HepG2 (cell line): ENCODE data around the gene IGF2BP1. TPM values are rescaled to one million over a fixed set of nuclear protein-coding genes. Genes with fewer than 3 reads are reported as not detected.
A peak's percentile ranks its signal among the peaks of the same experiment; 100 is the strongest.

Source experiments
- ATAC-seq: fragments of 200-7000 bp; cut with Tn5 transposase; 3 replicates; pipeline ENCODE4 v1.9.1; 2020; ENCODE audit warnings: mild to moderate bottlenecking, moderate library complexity
- BruUV-seq: library from RNA; stranded (reverse); fragments of 400-500 nt; replicated peaks from 2 replicates; lab custom pipeline; 2021; lab: Mats Ljungman, UMichigan
- CTCF ChIA-PET: fragments of 300-600 bp; formaldehyde crosslinking; extraction: SDS; loops from one replicate; lab custom pipeline; 2021; ENCODE audit warnings: low total read pairs, inconsistent platforms, low intra/inter-chr PET ratio; lab: Yijun Ruan, JAX
- POLR2A ChIA-PET: fragments of 350-600 bp; sonication (Branson Sonifier 250); formaldehyde crosslinking; loops from one replicate; lab custom pipeline; 2020; ENCODE audit warnings: antibody characterized with exemption, inconsistent platforms; lab: Yijun Ruan, JAX
- DNase-seq: peaks from one replicate; pipeline ENCODE4 v3.0.0-alpha.2; 2015; ENCODE audit warnings: low spot score
- FAIRE-seq: peaks from 3 replicates; lab custom pipeline; 2011; peaks lifted over from hg19 to GRCh38; lab: Jason Lieb, UNC
- H2AFZ ChIP-seq: one replicate; pipeline ENCODE4 v1.6.1; 2011; ENCODE audit warnings: low read length, inconsistent platforms
- H3K27ac ChIP-seq: fragments of 300-600 bp; 3 replicates; pipeline ENCODE4 v1.8.0; 2011; ENCODE audit warnings: mixed run types, mild to moderate bottlenecking, mixed read lengths, low read length, inconsistent platforms; ENCODE audit not compliant: insufficient read depth; ENCODE audit errors: extremely low read length
- H3K27me3 ChIP-seq, 2 experiments: fragments of 200-600 bp in 1 of 2; 2 replicates in 1 of 2; 3 replicates in 1 of 2; pipeline versions ENCODE4 v1.6.0 to v1.8.0; 2011; ENCODE audit warnings: low read length in 2 of 2, mild to moderate bottlenecking in 2 of 2, moderate library complexity in 2 of 2, inconsistent platforms in 1 of 2; ENCODE audit not compliant: insufficient read depth in 2 of 2, control insufficient read depth in 1 of 2
- H3K36me3 ChIP-seq, 2 experiments: fragments of 200-600 bp in 1 of 2; replicated peaks in 1 of 2; 2 replicates in 1 of 2; 3 replicates in 1 of 2; pipeline versions ENCODE4 v1.5.1 to v1.8.0; 2011; ENCODE audit warnings: low read length in 2 of 2, inconsistent platforms in 1 of 2; ENCODE audit not compliant: insufficient read depth in 2 of 2, control insufficient read depth in 1 of 2
- H3K4me1 ChIP-seq: 2 replicates; pipeline ENCODE4 v1.5.1; 2012; ENCODE audit warnings: low read length, inconsistent platforms; ENCODE audit not compliant: insufficient read depth
- H3K4me2 ChIP-seq: 2 replicates; pipeline ENCODE4 v1.6.0; 2011; ENCODE audit warnings: low read depth, low read length, inconsistent platforms
- H3K4me3 ChIP-seq, 3 experiments: fragments of 200-600 bp in 1 of 3; sonication (generic), shearing (Covaris generic) in 1 of 3; replicated peaks in 1 of 3; 2 replicates each; pipeline ENCODE4 v1.5.1; 2011 to 2016; ENCODE audit warnings: low read length in 3 of 3, inconsistent platforms in 2 of 3, low read depth in 2 of 3, mild to moderate bottlenecking in 2 of 3, control low read depth in 1 of 3, mixed read lengths in 1 of 3; ENCODE audit not compliant: insufficient read depth in 1 of 3
- H3K79me2 ChIP-seq: one replicate; pipeline ENCODE4 v1.6.1; 2011; ENCODE audit warnings: low read length, inconsistent platforms; ENCODE audit not compliant: insufficient read depth
- H3K9ac ChIP-seq: 2 replicates; pipeline ENCODE4 v1.6.0; 2011; ENCODE audit warnings: mild to moderate bottlenecking, low read depth, low read length, inconsistent platforms; ENCODE audit not compliant: insufficient read depth
- H3K9me3 ChIP-seq: 2 replicates; pipeline ENCODE4 v1.5.1; 2012; ENCODE audit warnings: mild to moderate bottlenecking, low read length
- H4K20me1 ChIP-seq: 2 replicates; pipeline ENCODE4 v1.6.0; 2011; ENCODE audit warnings: inconsistent platforms, mild to moderate bottlenecking, low read length, moderate library complexity; ENCODE audit not compliant: insufficient read depth
- ASH2L ChIP-seq: fragments of 300-600, 200-600 bp; sonication (generic); IDR thresholded peaks from 2 replicates; pipeline ENCODE4 v1.7.0; 2017; ENCODE audit warnings: low read depth, mild to moderate bottlenecking, moderate library complexity, mixed read lengths, low read length; ENCODE audit not compliant: insufficient read length
- ATF1 ChIP-seq: IDR thresholded peaks from 2 replicates; pipeline ENCODE4 v1.6.1; 2016; ENCODE audit warnings: mild to moderate bottlenecking, control low read depth
- HDAC6 ChIP-seq: fragments of 200-600 bp; sonication (generic); IDR thresholded peaks from 2 replicates; pipeline ENCODE4 v1.7.0; 2017; ENCODE audit warnings: mild to moderate bottlenecking, antibody characterized with exemption, low read length, low read depth
- NAIF1 ChIP-seq: sonication (generic); formaldehyde crosslinking; IDR thresholded peaks from 2 replicates; pipeline ENCODE4 v1.5.0; 2020; ENCODE audit warnings: mild to moderate bottlenecking, missing genetic modification reagents, borderline replicate concordance
- RBFOX2 ChIP-seq: fragments of 200-400 bp; formaldehyde crosslinking; IDR thresholded peaks from 2 replicates; pipeline ENCODE4 v1.6.1; 2017; ENCODE audit warnings: low read depth, mild to moderate bottlenecking, low read length
- SAP130 ChIP-seq: IDR thresholded peaks from 2 replicates; pipeline ENCODE4 v1.6.1; 2016; ENCODE audit warnings: low read depth
- WGBS: methylation state at CpG from one replicate; pipeline ENCODE4 v1.1.6; 2017; ENCODE audit warnings: low lambda C conversion rate; 5-methylcytosine and 5-hydroxymethylcytosine counted together
- in situ Hi-C: cut with HindIII; loops from 2 replicates; pipeline ENCODE4 v1.10.0; 2017; ENCODE audit warnings: low pct_unique_long_range_greater_than_20kb; ENCODE audit not compliant: extremely low pct_ligation_motif_present
- intact Hi-C: fragments of 100-400 bp; cut with micrococcal nuclease; formaldehyde crosslinking; loops from one replicate; pipeline ENCODE4 v1.10.0; 2022; ENCODE audit not compliant: unreplicated experiment
- polyA plus RNA-seq, 8 experiments: library from polyadenylated mRNA; depleted of rRNA in 3 of 8; stranded (reverse) in 7 of 8; unstranded in 1 of 8; fragments of >200 nt; fragmentation: Illumina TruSeq in 4 of 8; extraction: Trizol in 4 of 8; gene quantifications; 2 replicates each; pipeline versions ENCODE4 v1.2.1 to v1.2.3, GENCODE V29; 2011 to 2016; ENCODE audit warnings: low read depth in 4 of 8, missing spikeins in 1 of 8, mixed read lengths in 1 of 8; ENCODE audit not compliant: insufficient read depth in 1 of 8
- total RNA-seq, 5 experiments: library from RNA; depleted of rRNA; stranded (reverse); fragments of >200 nt; fragmentation: Illumina TruSeq; extraction: Trizol; gene quantifications; 2 replicates each; pipeline ENCODE4 v1.2.3, GENCODE V29; 2016; ENCODE audit warnings: low read depth in 1 of 5

IGF2BP1 gene
- total and polyA plus RNA-seq, 2 of the 13 experiments (the other 11 are each of a cell fraction or from before 2014, with no cell fraction given): 29.7 to 75.1 TPM

DNA sequence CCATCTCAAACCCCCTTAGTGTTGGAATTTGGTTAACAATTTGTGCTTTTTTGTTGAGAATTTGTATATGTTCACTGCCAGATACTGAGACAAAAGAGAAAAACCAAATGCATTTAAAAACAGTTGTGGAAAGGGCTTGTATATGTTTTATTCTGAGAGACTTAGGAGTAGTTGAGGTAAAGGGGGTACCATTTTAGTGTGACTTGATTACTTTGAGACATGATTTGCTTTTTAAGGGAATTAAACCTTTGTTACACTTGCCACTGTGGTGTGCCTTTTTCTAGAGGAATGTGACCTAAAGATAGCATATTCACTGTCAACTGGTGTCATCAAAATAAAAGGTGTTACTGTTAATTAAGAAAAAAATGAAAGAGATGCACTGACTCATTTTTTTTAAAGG is 4.5 kb downstream of the IGF2BP1 start:
- no peak for DNase-seq
- TF ChIP-seq SAP130 (CRISPR knock-in tag): 0 out of 2 replicates have a peak, but pooled peaks have one; percentile 7
- no peak for TF ChIP-seq NAIF1 (CRISPR knock-in tag)
- 0 out of 2 replicates have a peak, but pooled peaks have one; percentile 30 for TF ChIP-seq ATF1 (CRISPR knock-in tag)
- H2AFZ ChIP-seq: no peak overlapping the region
- no peaks in the 10 kb centered on the region for H3K9me3 ChIP-seq
- peaks cover 96% of the 10 kb centered on the region for H3K79me2 ChIP-seq
- H4K20me1 ChIP-seq: peaks cover 36% of the 10 kb centered on the region
- H3K4me1 ChIP-seq: peaks cover 50% of the 10 kb centered on the region
- BruUV-seq: no TSS peak
- H3K9ac ChIP-seq: peak overlapping the region; percentile 99
- H3K36me3 ChIP-seq: peaks cover 1 to 18% of the 10 kb centered on the region in 2 experiments; a peak in 3 of 5 replicates
- ATAC-seq: no peak
- in situ Hi-C loops: no loop called here
- ChIA-PET POLR2A (no interaction called here), CTCF (no interaction called here)
- FAIRE-seq: no peak
- H3K27ac ChIP-seq: peak overlapping the region; percentile 95
- intact Hi-C loops: no loop called here
- H3K4me2 ChIP-seq: peak overlapping the region; percentile 87
- H3K27me3 ChIP-seq: no peaks in the 10 kb centered on the region; a peak in 1 of 5 replicates
- peak overlapping the region; percentile 87 to 97 (median 90); a peak in 5 of 6 replicates for H3K4me3 ChIP-seq

DNA sequence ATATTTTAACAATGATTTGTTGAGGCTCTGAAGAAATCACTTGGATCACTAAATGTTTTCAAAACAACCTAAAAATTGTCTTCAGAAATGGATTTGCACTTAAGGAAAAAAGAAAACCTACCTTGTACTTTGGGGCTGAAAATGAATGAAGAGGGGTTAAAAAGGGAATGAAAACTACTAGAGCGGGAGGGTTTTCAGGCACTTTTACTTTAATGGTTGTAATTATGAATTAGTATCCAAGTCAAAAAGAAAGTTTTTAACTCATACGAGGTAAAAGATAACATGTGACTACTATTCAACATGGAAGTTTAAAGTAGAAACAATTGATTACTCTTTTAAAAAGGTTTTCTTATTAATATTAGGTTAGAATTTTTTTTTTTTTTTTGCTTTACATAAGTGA is 5.1 kb downstream of the IGF2BP1 start:
- ChIA-PET CTCF (no interaction called here), POLR2A (interaction anchor here (3.8 kb wide), 1 partner anchor 31 kb away, joined by 27 read pairs; no protein-coding TSS in a partner anchor)
- peak overlapping the region; percentile 87 for H3K4me2 ChIP-seq
- FAIRE-seq: no peak
- H4K20me1 ChIP-seq: peaks cover 41% of the 10 kb centered on the region
- H3K4me1 ChIP-seq: peaks cover 57% of the 10 kb centered on the region
- H3K79me2 ChIP-seq: peaks cover 100% of the 10 kb centered on the region
- H3K4me3 ChIP-seq: peak overlapping the region in 2 of 3 experiments; percentile 62 to 97; a peak in 4 of 6 replicates
- no peaks in the 10 kb centered on the region; a peak in 1 of 5 replicates for H3K27me3 ChIP-seq
- no peak for ATAC-seq
- WGBS: 35% methylated on average over 2 of the region's 2 CpGs
- H3K36me3 ChIP-seq: peaks cover 6 to 25% of the 10 kb centered on the region in 2 experiments; a peak in 4 of 5 replicates
- intact Hi-C loops: no loop called here
- in situ Hi-C loops: no loop called here
- no TSS peak for BruUV-seq
- DNase-seq: no peak
- H3K9me3 ChIP-seq: no peaks in the 10 kb centered on the region
- H3K9ac ChIP-seq: peak overlapping the region; percentile 99
- H3K27ac ChIP-seq: peak overlapping the region; percentile 95
- TF ChIP-seq ASH2L (peak; percentile 55), RBFOX2 (0 out of 2 replicates have a peak, but pooled peaks have one; percentile 27), HDAC6 (no peak)
- no peak overlapping the region for H2AFZ ChIP-seq
